Effector memory CD4-positive, alpha-beta T cell (primary cell): ENCODE measurements around the gene CUL3.
A peak's percentile ranks its signal among the peaks of the same experiment; 100 is the strongest.
"Not testable (repeated sequence)": the region's sequence is repeated elsewhere in the genome, so short reads cannot be mapped to it uniquely, and the experiment has no call there.

ENCODE experiments used
- DNase-seq, 3 donors: peaks; one replicate each; pipeline ENCODE4 v3.0.0-alpha.2; 2020
- H3K27ac ChIP-seq: 2 replicates; pipeline ENCODE4 v1.7.0; 2013; ENCODE audit warnings: mild to moderate bottlenecking, low read length, moderate library complexity; ENCODE audit not compliant: insufficient read depth, poor library complexity, severe bottlenecking
- H3K27me3 ChIP-seq: replicated peaks from 2 replicates; pipeline ENCODE4 v1.7.0; 2013; ENCODE audit warnings: mild to moderate bottlenecking, low read length; ENCODE audit not compliant: insufficient read depth, control insufficient read depth, poor library complexity, severe bottlenecking
- H3K36me3 ChIP-seq: 2 replicates; pipeline ENCODE4 v1.7.0; 2013; ENCODE audit warnings: mild to moderate bottlenecking, low read length, moderate library complexity; ENCODE audit not compliant: control insufficient read depth, insufficient read depth
- H3K4me1 ChIP-seq: 2 replicates; pipeline ENCODE4 v1.7.0; 2013; ENCODE audit warnings: low read length, mild to moderate bottlenecking; ENCODE audit not compliant: control insufficient read depth, insufficient read depth, poor library complexity, severe bottlenecking
- H3K4me3 ChIP-seq: 2 replicates; pipeline ENCODE4 v1.7.0; 2013; ENCODE audit warnings: low read length, low read depth, mild to moderate bottlenecking; ENCODE audit not compliant: insufficient read depth, poor library complexity, severe bottlenecking
- H3K9me3 ChIP-seq: 2 replicates; pipeline ENCODE4 v1.7.0; 2013; ENCODE audit warnings: mild to moderate bottlenecking, low read length, moderate library complexity; ENCODE audit not compliant: control insufficient read depth

CUL3 gene

GRCh38 chr2:224583033-224583432, 2.1 kb downstream of the CUL3 start:
- not testable (repeated sequence) for H3K27ac ChIP-seq
- Histone ChIP-seq H3K4me1 (peaks cover 39% of the 10 kb centered on the region), H3K4me3 (peak overlapping the region; percentile 83)

GRCh38 chr2:224580248-224580647, 4.9 kb downstream of the CUL3 start:
- Histone ChIP-seq H3K9me3 (no peaks in the 10 kb centered on the region), H3K4me3 (no peak overlapping the region), H3K36me3 (no peaks in the 10 kb centered on the region), H3K27me3 (no peaks in the 10 kb centered on the region), H3K4me1 (peaks cover 46% of the 10 kb centered on the region), H3K27ac (no peak overlapping the region)
- no peak for DNase-seq

More at GRCh38 chr2:224583033-224583432, 2.1 kb downstream of the CUL3 start:
- H3K27me3 ChIP-seq, H3K36me3 ChIP-seq, H3K9me3 ChIP-seq, DNase-seq: not testable (repeated sequence)

GRCh38 chr2:224579411-224579810, 5.8 kb downstream of the CUL3 start:
- peaks cover 54% of the 10 kb centered on the region for H3K4me1 ChIP-seq
- no peaks in the 10 kb centered on the region for H3K36me3 ChIP-seq
- no peaks in the 10 kb centered on the region for H3K27me3 ChIP-seq
- no peak overlapping the region for H3K27ac ChIP-seq
- DNase-seq = no peak
- no peaks in the 10 kb centered on the region for H3K9me3 ChIP-seq
- no peak overlapping the region for H3K4me3 ChIP-seq

GRCh38 chr2:224577541-224577940, 7.6 kb downstream of the CUL3 start:
- no peak overlapping the region for H3K4me3 ChIP-seq
- H3K4me1 ChIP-seq = peaks cover 44% of the 10 kb centered on the region
- no peak overlapping the region for H3K27ac ChIP-seq
- no peaks in the 10 kb centered on the region for H3K36me3 ChIP-seq
- no peaks in the 10 kb centered on the region for H3K9me3 ChIP-seq
- DNase-seq = no peak
- H3K27me3 ChIP-seq = no peaks in the 10 kb centered on the region

- Histone ChIP-seq H3K27ac (no peak overlapping the region), H3K36me3 (no peaks in the 10 kb centered on the region), H3K4me1 (peaks cover 47% of the 10 kb centered on the region), H3K27me3 (no peaks in the 10 kb centered on the region), H3K9me3 (no peaks in the 10 kb centered on the region), H3K4me3 (no peak overlapping the region)
- no peak for DNase-seq
These were observed 9.0 kb downstream of the CUL3 start for GRCh38 chr2:224576088-224576715.

DNA sequence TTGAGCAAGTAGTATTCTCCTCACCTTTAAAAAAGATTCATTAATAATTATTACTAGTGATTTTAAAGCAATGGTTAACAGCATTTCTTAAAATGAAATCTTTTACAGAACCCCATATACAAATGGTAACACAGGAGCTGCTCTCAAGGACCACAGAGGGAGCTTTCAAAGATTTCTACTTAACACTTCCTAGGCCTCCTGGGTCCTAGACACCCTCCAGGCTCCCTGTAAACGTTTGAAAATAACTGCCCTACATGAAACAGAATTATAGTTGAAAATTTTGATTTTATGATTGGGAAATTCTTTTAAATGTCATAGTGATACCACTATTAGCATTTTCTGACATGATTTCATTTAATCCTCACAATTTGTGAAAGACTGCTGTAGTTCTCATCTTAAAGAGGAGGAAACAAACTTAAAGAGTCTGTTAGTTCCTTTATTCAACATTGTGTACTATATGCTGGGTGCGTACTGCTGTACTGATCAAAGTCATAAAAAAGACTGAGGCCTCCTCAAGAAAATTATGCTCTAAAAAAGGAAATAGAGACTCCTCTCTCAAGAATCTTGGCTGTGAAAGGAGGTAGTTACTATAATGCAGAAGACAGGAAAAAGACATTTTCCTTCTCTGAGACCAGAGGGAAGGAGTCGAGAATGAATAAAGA, 10.6 kb downstream of the CUL3 start:
- peaks cover 50% of the 10 kb centered on the region for H3K4me1 ChIP-seq
- H3K4me3 ChIP-seq = no peak overlapping the region
- no peaks in the 10 kb centered on the region for H3K36me3 ChIP-seq
- H3K9me3 ChIP-seq = no peaks in the 10 kb centered on the region
- H3K27ac ChIP-seq = no peak overlapping the region
- H3K27me3 ChIP-seq = no peaks in the 10 kb centered on the region
- no peak for DNase-seq

DNA sequence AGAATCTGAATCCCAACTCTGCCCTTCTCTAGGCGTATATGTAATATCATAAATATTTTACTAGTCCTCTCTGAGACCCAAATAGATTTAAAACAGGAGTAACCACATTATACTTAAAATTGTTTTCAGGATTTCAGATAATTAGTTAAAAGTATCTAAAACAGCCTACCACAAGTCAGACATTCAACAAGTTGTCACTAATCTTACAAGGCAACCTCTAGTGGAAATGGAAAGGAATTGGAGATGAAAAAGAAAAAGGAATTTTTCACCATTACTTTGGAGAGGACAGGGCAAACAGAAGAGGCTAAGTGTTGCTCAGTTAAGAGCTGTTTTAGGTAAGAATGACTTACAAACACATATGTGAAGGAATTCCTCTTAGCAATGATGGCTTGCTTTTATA, 11.4 kb downstream of the CUL3 start:
- DNase-seq = no peak
- peaks cover 44% of the 10 kb centered on the region for H3K4me1 ChIP-seq
- no peak overlapping the region for H3K4me3 ChIP-seq
- no peak overlapping the region for H3K27ac ChIP-seq
- no peaks in the 10 kb centered on the region for H3K9me3 ChIP-seq
- H3K27me3 ChIP-seq = no peaks in the 10 kb centered on the region
- no peaks in the 10 kb centered on the region for H3K36me3 ChIP-seq

DNA sequence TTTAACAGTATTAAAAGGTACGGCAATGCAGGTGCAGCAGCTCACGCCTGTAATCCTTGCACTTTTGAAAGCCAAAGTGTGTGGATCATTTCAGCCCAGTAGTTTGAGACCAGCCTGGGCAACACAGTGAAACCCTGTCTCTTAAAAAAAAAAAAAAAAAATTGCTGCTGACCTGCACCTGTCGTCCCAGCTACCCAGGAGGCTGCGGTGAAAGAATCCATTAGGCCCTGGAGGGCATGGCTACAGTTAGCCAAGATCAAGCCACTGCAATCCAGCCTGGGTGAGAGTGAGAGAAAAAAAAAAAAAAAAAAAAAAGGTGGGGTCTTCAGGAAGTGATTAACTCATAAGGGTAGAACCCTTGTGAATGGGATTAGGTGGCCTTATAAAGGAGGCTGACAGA, 12.8 kb downstream of the CUL3 start:
- H3K9me3 ChIP-seq = no peaks in the 10 kb centered on the region
- no peak overlapping the region for H3K27ac ChIP-seq
- no peak overlapping the region for H3K4me3 ChIP-seq
- H3K4me1 ChIP-seq = peaks cover 44% of the 10 kb centered on the region
- no peaks in the 10 kb centered on the region for H3K27me3 ChIP-seq
- DNase-seq = no peak
- H3K36me3 ChIP-seq = no peaks in the 10 kb centered on the region

- no peaks in the 10 kb centered on the region for H3K9me3 ChIP-seq
- H3K36me3 ChIP-seq = peaks cover 4% of the 10 kb centered on the region
- H3K4me3 ChIP-seq = no peak overlapping the region
- H3K27me3 ChIP-seq = no peaks in the 10 kb centered on the region
- H3K27ac ChIP-seq = no peak overlapping the region
- H3K4me1 ChIP-seq = peaks cover 37% of the 10 kb centered on the region
- DNase-seq = no peak
These were observed 14.7 kb downstream of the CUL3 start for GRCh38 chr2:224570328-224570993.

DNA sequence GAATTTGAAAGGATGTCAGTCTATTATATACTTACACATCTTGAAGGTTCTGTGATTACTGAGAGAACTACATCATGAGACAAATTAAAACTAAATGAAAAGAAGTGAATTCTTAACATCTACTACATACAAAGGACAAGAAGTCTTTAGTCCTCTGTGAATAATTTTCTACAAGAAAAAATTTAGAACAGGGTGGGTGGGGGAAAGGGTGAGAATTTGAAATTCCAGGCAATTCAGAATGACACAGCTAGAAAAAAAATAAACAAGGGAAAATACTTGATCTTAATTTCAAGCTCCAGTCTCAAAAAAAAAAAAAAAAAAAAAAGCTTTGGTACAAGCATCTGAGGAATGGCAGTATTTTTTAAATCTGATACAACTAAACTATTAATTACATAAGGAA, 15.5 kb downstream of the CUL3 start:
- no peak for DNase-seq
- H3K27ac ChIP-seq = no peak overlapping the region
- peaks cover 31% of the 10 kb centered on the region for H3K4me1 ChIP-seq
- no peaks in the 10 kb centered on the region for H3K9me3 ChIP-seq
- no peak overlapping the region for H3K4me3 ChIP-seq
- H3K27me3 ChIP-seq = no peaks in the 10 kb centered on the region
- H3K36me3 ChIP-seq = peaks cover 4% of the 10 kb centered on the region
